ENCODE measurements around the gene CDX1. TPM values are rescaled to one million over a fixed set of nuclear protein-coding genes. Genes with fewer than 3 reads are reported as not detected.

The CDX1 gene
- total RNA-seq, 1 experiment from 2014 or later = 1.8 TPM

- Histone ChIP-seq H3K36me3 (no peaks in the 10 kb centered on the region), H3K27me3 (replicated peaks) (peaks cover 7% of the 10 kb centered on the region; the same call in 1 of the 2 replicates), H3K9me3 (replicated peaks) (no peaks in the 10 kb centered on the region), H3K4me1 (replicated peaks) (peaks cover 9% of the 10 kb centered on the region), H3K27ac (no peak overlapping the region), H3K4me3 (no peak overlapping the region)
- DNase-seq (ENCODE audit: low read depth in 1 of 2, low spot score in 2 of 2) = no peak
Measured at GRCh38 chr5:150192462-150192861, 25.9 kb downstream of the CDX1 start.

DNA sequence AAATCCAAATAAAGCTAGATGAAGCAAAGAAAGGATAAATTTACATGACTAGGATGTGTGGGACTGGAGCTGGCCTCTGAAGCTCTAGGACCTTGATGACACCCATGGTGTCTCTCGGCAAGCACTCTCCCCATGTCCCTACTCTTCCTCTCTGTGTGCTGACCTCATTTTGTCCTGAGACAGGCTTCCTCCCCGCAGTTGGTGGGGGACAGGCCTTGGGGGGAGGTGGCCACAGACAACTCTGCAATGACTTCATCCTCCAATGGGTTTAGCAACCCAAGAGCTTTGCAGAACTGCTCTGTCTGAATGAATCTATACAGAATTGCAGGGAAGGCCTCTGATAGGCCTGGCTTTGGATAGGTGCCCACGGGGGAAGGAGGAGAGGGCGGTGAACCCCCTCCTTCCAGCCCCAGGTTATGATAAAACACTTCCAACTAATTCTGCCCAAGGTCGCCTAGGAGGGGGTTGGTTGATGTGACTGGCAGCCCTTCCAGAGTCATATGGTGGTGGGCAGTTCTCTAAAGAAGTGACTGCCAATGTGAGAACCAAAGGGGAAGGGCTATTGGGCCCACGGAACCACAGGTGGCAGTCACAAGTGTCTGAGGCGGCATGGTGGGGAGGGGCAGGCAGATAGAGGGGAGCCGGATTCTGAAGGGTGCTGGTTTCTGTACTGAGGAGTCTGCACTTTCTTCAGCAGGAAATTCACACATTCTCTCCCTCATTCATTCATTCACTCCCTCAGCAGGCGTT, 29.3 kb downstream of the CDX1 start:
- no peaks in the 10 kb centered on the region for H3K36me3 ChIP-seq
- no peak overlapping the region for H3K27ac ChIP-seq
- H3K4me3 ChIP-seq = no peak overlapping the region
- no peaks in the 10 kb centered on the region for H3K9me3 ChIP-seq (replicated peaks)
- no peak for DNase-seq (ENCODE audit: low read depth in 1 of 2, low spot score in 2 of 2)
- H3K4me1 ChIP-seq (replicated peaks) = peaks cover 9% of the 10 kb centered on the region
- H3K27me3 ChIP-seq (replicated peaks) = no peaks in the 10 kb centered on the region

DNA sequence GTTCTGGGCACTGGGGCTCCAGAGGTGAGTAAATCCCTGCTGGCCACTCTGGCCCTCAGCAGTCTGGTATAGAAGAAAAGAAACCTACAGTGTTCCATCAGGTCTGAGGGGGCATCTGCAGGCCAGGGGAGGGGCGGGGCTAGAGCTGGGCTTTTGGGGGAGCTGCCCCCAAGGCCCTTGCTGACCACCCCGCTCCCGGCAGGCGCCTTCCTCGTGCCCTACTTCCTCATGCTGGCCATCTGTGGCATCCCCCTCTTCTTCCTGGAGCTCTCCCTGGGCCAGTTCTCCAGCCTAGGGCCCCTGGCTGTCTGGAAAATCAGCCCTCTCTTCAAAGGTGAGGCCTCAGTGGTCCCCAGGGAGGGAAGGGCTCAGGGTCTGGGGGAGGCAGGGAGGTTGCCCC, 29.9 kb downstream of the CDX1 start:
- peaks cover 3% of the 10 kb centered on the region for H3K4me1 ChIP-seq (replicated peaks)
- no peak overlapping the region for H3K27ac ChIP-seq
- no peaks in the 10 kb centered on the region for H3K27me3 ChIP-seq (replicated peaks)
- H3K36me3 ChIP-seq = no peaks in the 10 kb centered on the region
- DNase-seq (ENCODE audit: low read depth in 1 of 2, low spot score in 2 of 2) = no peak
- H3K9me3 ChIP-seq (replicated peaks) = no peaks in the 10 kb centered on the region
- H3K4me3 ChIP-seq = no peak overlapping the region

DNA sequence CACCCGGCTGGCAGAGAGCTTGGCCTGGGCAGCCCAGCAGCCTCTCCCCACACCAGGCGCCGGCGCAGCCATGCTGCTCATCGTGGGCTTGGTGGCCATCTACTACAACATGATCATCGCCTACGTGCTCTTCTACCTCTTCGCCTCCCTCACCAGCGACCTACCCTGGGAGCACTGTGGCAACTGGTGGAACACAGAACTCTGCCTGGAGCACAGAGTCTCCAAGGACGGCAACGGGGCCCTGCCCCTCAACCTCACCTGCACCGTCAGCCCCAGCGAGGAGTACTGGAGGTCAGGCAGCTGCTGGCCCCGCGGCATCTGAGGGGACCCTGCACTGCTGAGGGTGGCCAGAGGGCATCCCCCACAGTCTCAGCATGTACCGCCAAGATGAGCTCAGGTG, 30.4 kb downstream of the CDX1 start:
- no peaks in the 10 kb centered on the region for H3K36me3 ChIP-seq
- H3K4me1 ChIP-seq (replicated peaks) = no peaks in the 10 kb centered on the region
- no peak overlapping the region for H3K27ac ChIP-seq
- no peaks in the 10 kb centered on the region for H3K27me3 ChIP-seq (replicated peaks)
- no peaks in the 10 kb centered on the region for H3K9me3 ChIP-seq (replicated peaks)
- H3K4me3 ChIP-seq = no peak overlapping the region
- DNase-seq (ENCODE audit: low read depth in 1 of 2, low spot score in 2 of 2) = no peak

DNA sequence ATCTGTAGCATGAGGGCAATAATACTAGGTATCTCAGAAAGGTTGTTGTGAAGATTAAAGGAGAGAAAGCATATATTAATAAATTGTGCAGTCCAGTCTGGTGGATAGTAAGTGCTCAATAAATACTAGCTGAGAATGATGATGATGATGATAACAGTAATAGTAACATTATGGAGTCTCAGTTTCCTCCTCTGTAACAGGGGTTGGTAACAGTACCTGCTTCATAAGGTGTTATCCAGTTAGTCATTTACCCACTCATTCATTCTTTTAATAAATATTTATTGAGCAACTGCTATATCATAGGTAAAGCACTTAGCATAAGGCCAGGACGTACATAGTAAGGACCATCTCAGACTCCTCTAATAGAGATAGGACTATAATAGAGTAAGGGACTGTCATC, 30.9 kb downstream of the CDX1 start:
- Histone ChIP-seq H3K36me3 (no peaks in the 10 kb centered on the region), H3K27me3 (replicated peaks) (no peaks in the 10 kb centered on the region), H3K27ac (no peak overlapping the region), H3K9me3 (replicated peaks) (no peaks in the 10 kb centered on the region), H3K4me3 (no peak overlapping the region), H3K4me1 (replicated peaks) (no peaks in the 10 kb centered on the region)
- no peak for DNase-seq (ENCODE audit: low read depth in 1 of 2, low spot score in 2 of 2)

DNA sequence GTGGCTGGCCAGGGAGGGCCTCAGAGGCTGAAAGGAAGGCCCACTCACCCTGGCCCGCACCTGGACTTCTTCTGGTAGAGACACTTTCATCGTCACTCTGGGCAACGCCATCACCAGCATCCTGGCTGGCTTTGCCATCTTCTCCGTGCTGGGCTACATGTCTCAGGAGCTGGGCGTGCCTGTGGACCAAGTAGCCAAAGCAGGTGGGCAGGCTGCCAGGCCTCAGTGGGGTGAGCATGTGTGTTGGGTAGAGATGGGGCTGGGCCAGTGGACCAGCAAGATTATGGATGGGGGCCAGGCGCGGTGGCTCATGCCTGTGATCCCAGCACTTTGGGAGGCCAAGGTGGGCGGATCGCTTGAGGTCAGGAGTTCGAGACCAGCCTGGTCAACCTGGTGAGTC, 35.9 kb downstream of the CDX1 start:
- no peak overlapping the region for H3K4me3 ChIP-seq
- no peak overlapping the region for H3K27ac ChIP-seq
- no peaks in the 10 kb centered on the region for H3K9me3 ChIP-seq (replicated peaks)
- no peaks in the 10 kb centered on the region for H3K27me3 ChIP-seq (replicated peaks)
- no peaks in the 10 kb centered on the region for H3K36me3 ChIP-seq
- no peaks in the 10 kb centered on the region for H3K4me1 ChIP-seq (replicated peaks)
- no peak for DNase-seq (ENCODE audit: low read depth in 1 of 2, low spot score in 2 of 2)

DNA sequence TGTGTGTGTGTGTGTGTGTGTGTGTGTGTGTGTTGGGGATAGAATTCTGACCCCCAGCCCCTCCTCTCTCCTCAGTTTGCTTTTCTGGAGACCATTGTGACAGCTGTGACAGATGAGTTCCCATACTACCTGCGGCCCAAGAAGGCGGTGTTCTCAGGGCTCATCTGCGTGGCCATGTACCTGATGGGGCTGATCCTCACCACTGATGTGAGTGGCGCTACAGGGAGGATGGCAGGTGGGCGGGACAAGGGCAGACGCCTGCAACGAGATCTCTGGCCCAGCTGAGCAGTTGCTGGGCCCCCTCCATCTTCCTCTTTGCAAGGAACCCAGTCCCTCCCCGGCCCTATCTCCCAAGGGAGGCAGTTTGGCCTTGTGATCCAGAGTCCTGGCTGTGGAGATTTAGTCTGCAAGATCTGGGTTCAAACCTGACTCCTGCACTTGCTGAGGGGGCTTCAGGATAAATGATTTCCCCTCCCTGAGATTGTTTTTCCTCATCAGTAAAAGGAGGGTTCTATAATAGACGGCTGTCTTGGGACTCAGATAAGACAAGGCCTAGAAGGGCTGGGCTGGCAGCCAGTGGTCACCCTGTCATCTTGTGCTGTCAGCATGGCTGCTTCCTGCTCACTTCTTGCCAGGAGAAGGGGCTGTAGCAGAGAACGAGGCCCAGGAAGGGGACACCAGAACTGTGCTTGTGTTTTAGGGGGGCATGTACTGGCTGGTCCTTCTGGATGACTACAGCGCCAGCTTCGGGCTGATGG, 37.4 kb downstream of the CDX1 start:
- no peaks in the 10 kb centered on the region for H3K27me3 ChIP-seq (replicated peaks)
- no peak overlapping the region for H3K27ac ChIP-seq
- no peaks in the 10 kb centered on the region for H3K9me3 ChIP-seq (replicated peaks)
- H3K4me3 ChIP-seq = no peak overlapping the region
- H3K4me1 ChIP-seq (replicated peaks) = peaks cover 9% of the 10 kb centered on the region
- DNase-seq (ENCODE audit: low read depth in 1 of 2, low spot score in 2 of 2) = no peak
- no peaks in the 10 kb centered on the region for H3K36me3 ChIP-seq

GRCh38 chr5:150204590-150204960, 38.0 kb downstream of the CDX1 start:
- H3K27ac ChIP-seq = no peak overlapping the region
- H3K36me3 ChIP-seq = 0 out of 2 replicates have a peak, but pooled peaks cover 4% of the 10 kb centered on the region
- no peak for DNase-seq (ENCODE audit: low read depth in 1 of 2, low spot score in 2 of 2)
- H3K4me3 ChIP-seq = no peak overlapping the region
- peaks cover 14% of the 10 kb centered on the region for H3K4me1 ChIP-seq (replicated peaks)
- no peaks in the 10 kb centered on the region for H3K9me3 ChIP-seq (replicated peaks)
- H3K27me3 ChIP-seq (replicated peaks) = no peaks in the 10 kb centered on the region

GRCh38 chr5:150206098-150206778, 39.7 kb downstream of the CDX1 start:
- peaks cover 24% of the 10 kb centered on the region for H3K4me1 ChIP-seq (replicated peaks)
- H3K9me3 ChIP-seq (replicated peaks) = no peaks in the 10 kb centered on the region
- no peaks in the 10 kb centered on the region for H3K27me3 ChIP-seq (replicated peaks)
- H3K4me3 ChIP-seq = no peak overlapping the region
- no peak for DNase-seq (ENCODE audit: low read depth in 1 of 2, low spot score in 2 of 2)
- H3K36me3 ChIP-seq = 0 out of 2 replicates have a peak, but pooled peaks cover 4% of the 10 kb centered on the region
- no peak overlapping the region for H3K27ac ChIP-seq

GRCh38 chr5:150206779-150207115, 40.2 kb downstream of the CDX1 start:
- Histone ChIP-seq H3K27ac (no peak overlapping the region), H3K27me3 (replicated peaks) (no peaks in the 10 kb centered on the region), H3K4me3 (no peak overlapping the region), H3K9me3 (replicated peaks) (no peaks in the 10 kb centered on the region), H3K36me3 (0 out of 2 replicates have a peak, but pooled peaks cover 4% of the 10 kb centered on the region), H3K4me1 (replicated peaks) (peaks cover 24% of the 10 kb centered on the region)
- DNase-seq (ENCODE audit: low read depth in 1 of 2, low spot score in 2 of 2) = no peak

- H3K27me3 ChIP-seq (replicated peaks) = no peaks in the 10 kb centered on the region
- no peaks in the 10 kb centered on the region for H3K9me3 ChIP-seq (replicated peaks)
- H3K4me3 ChIP-seq = no peak overlapping the region
- 0 out of 2 replicates have a peak, but pooled peaks cover 4% of the 10 kb centered on the region for H3K36me3 ChIP-seq
- peak overlapping the region; percentile 39 for H3K27ac ChIP-seq
- DNase-seq (ENCODE audit: low read depth in 1 of 2, low spot score in 2 of 2) = peak in 1 of 2 experiments; percentile 46
- peaks cover 24% of the 10 kb centered on the region for H3K4me1 ChIP-seq (replicated peaks)
Measured at GRCh38 chr5:150208187-150209098, 41.9 kb downstream of the CDX1 start.

DNA sequence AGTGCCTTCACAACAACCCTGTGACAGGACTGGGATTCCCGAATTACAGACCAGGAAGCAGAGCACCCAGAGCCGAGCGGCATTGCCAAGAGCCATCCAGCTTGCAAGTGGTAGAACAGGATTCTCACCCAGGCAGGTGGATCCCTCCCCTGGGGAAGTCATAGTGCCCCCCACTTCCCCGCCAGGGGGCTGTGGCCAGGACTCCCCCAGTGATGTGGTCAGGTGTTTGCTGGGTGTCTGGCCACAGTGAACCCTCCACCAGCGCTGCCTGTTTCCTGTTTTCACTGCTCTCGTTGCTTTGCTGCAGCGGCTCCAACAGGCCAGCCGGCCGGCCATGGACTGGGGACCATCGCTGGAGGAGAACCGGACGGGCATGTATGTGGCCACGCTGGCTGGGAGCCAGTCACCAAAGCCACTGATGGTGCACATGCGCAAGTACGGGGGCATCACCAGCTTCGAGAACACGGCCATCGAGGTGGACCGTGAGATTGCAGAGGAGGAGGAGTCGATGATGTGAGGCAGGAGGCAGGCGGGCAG, 42.6 kb downstream of the CDX1 start:
- no peak overlapping the region for H3K4me3 ChIP-seq

GRCh38 chr5:150210644-150211043, 44.1 kb downstream of the CDX1 start:
- no peak for DNase-seq (ENCODE audit: low read depth in 1 of 2, low spot score in 2 of 2)
- Histone ChIP-seq H3K27ac (no peak overlapping the region), H3K4me1 (replicated peaks) (peaks cover 27% of the 10 kb centered on the region), H3K36me3 (0 out of 2 replicates have a peak, but pooled peaks cover 4% of the 10 kb centered on the region), H3K27me3 (replicated peaks) (no peaks in the 10 kb centered on the region), H3K4me3 (no peak overlapping the region), H3K9me3 (replicated peaks) (no peaks in the 10 kb centered on the region)

More for the DNA sequence above, 42.6 kb downstream of the CDX1 start:
- DNase-seq (ENCODE audit: low read depth in 1 of 2, low spot score in 2 of 2) = no peak
- H3K9me3 ChIP-seq (replicated peaks) = no peaks in the 10 kb centered on the region
- 0 out of 2 replicates have a peak, but pooled peaks cover 4% of the 10 kb centered on the region for H3K36me3 ChIP-seq
- peaks cover 24% of the 10 kb centered on the region for H3K4me1 ChIP-seq (replicated peaks)
- H3K27ac ChIP-seq = peak overlapping the region; percentile 39; the same call in 1 of the 2 replicates
- H3K27me3 ChIP-seq (replicated peaks) = no peaks in the 10 kb centered on the region
